Liver (tissue), 9 donors: ENCODE results near the gene ACOXL. TPM values are rescaled to one million over a fixed set of nuclear protein-coding genes. Genes with fewer than 3 reads are reported as not detected.

Source experiments
- DNase-seq: peaks from one replicate; pipeline ENCODE4 v3.0.0-alpha.2; 2017; ENCODE audit warnings: low spot score
- H3K27ac ChIP-seq, 2 donors: one replicate each; pipeline ENCODE4 v1.7.0; 2013; ENCODE audit warnings: inconsistent platforms in 2 of 2, low read length in 2 of 2, control low read depth in 1 of 2, low read depth in 1 of 2, mild to moderate bottlenecking in 1 of 2
- H3K27me3 ChIP-seq, 4 donors: one replicate each; pipeline versions ENCODE4 v1.6.1 to v1.7.0; 2013; ENCODE audit warnings: low read length in 3 of 4, inconsistent platforms in 1 of 4, mild to moderate bottlenecking in 1 of 4, moderate library complexity in 1 of 4; ENCODE audit not compliant: control insufficient read depth in 4 of 4, insufficient read depth in 4 of 4
- H3K36me3 ChIP-seq, 4 donors: one replicate each; pipeline versions ENCODE4 v1.6.1 to v1.7.0; 2013; ENCODE audit warnings: low read length in 3 of 4, mild to moderate bottlenecking in 3 of 4, low read depth in 1 of 4, moderate library complexity in 1 of 4; ENCODE audit not compliant: control insufficient read depth in 4 of 4, insufficient read depth in 3 of 4
- H3K4me1 ChIP-seq, 4 donors: one replicate each; pipeline versions ENCODE4 v1.6.1 to v1.7.0; 2013; ENCODE audit warnings: low read length in 3 of 4, mild to moderate bottlenecking in 3 of 4, moderate library complexity in 1 of 4; ENCODE audit not compliant: control insufficient read depth in 4 of 4, insufficient read depth in 4 of 4
- H3K4me3 ChIP-seq, 3 donors: one replicate each; pipeline versions ENCODE4 v1.6.1 to v1.7.0; 2013; ENCODE audit warnings: low read length in 3 of 3, control low read depth in 1 of 3, low read depth in 1 of 3, mild to moderate bottlenecking in 1 of 3
- H3K9ac ChIP-seq, 2 donors: one replicate each; pipeline ENCODE4 v1.7.0; 2013; ENCODE audit warnings: low read length in 2 of 2, mild to moderate bottlenecking in 2 of 2, moderate library complexity in 2 of 2, control low read depth in 1 of 2, low read depth in 1 of 2
- H3K9me3 ChIP-seq, 4 donors: one replicate each; pipeline versions ENCODE4 v1.6.1 to v1.7.0; 2013; ENCODE audit warnings: low read length in 3 of 4; ENCODE audit not compliant: control insufficient read depth in 4 of 4
- EGR1 ChIP-seq, 2 donors: IDR thresholded peaks; 2 replicates each; pipeline ENCODE4 v1.6.1; 2016 to 2018; ENCODE audit warnings: antibody characterized with exemption in 2 of 2, low read depth in 2 of 2
- FOXA1 ChIP-seq: IDR thresholded peaks from 2 replicates; pipeline ENCODE4 v1.6.1; 2016; ENCODE audit warnings: antibody characterized with exemption
- FOXA2 ChIP-seq: IDR thresholded peaks from 2 replicates; pipeline ENCODE4 v1.6.1; 2016; ENCODE audit warnings: antibody characterized with exemption
- GABPA ChIP-seq, 2 donors: IDR thresholded peaks in 1 of 2; conservative IDR thresholded peaks in 1 of 2; 2 replicates each; pipeline ENCODE4 v1.6.1; 2016; ENCODE audit warnings: antibody characterized with exemption in 2 of 2, mild to moderate bottlenecking in 1 of 2, moderate library complexity in 1 of 2
- HNF4A ChIP-seq, 2 donors: conservative IDR thresholded peaks; 2 replicates each; pipeline ENCODE4 v1.6.1; 2016; ENCODE audit warnings: antibody characterized with exemption in 2 of 2, mild to moderate bottlenecking in 2 of 2
- HNF4G ChIP-seq: IDR thresholded peaks from 2 replicates; pipeline ENCODE4 v1.6.1; 2016; ENCODE audit warnings: antibody characterized with exemption
- JUND ChIP-seq, 2 donors: IDR thresholded peaks; 2 replicates each; pipeline ENCODE4 v1.6.1; 2016; ENCODE audit warnings: antibody characterized with exemption in 2 of 2
- NR2F2 ChIP-seq: IDR thresholded peaks from 2 replicates; pipeline ENCODE4 v1.6.1; 2016; ENCODE audit warnings: antibody characterized with exemption
- RAD21 ChIP-seq, 2 donors: IDR thresholded peaks; 2 replicates each; pipeline ENCODE4 v1.6.1; 2016; ENCODE audit warnings: antibody characterized with exemption in 2 of 2, mild to moderate bottlenecking in 2 of 2
- RXRA ChIP-seq, 2 donors: IDR thresholded peaks; 2 replicates each; pipeline ENCODE4 v1.6.1; 2017 to 2018; ENCODE audit warnings: antibody characterized with exemption in 2 of 2, mild to moderate bottlenecking in 1 of 2
- SP1 ChIP-seq: IDR thresholded peaks from 2 replicates; pipeline ENCODE4 v1.6.1; 2018; ENCODE audit warnings: antibody characterized with exemption, mild to moderate bottlenecking
- TAF1 ChIP-seq: conservative IDR thresholded peaks from 2 replicates; pipeline ENCODE4 v1.6.1; 2016; ENCODE audit warnings: antibody characterized with exemption, mild to moderate bottlenecking
- YY1 ChIP-seq: IDR thresholded peaks from 2 replicates; pipeline ENCODE4 v1.6.1; 2016; ENCODE audit warnings: antibody characterized with exemption, mild to moderate bottlenecking
- WGBS: extraction: QIAGEN DNeasy Blood & Tissue Kit; methylation state at CpG from one replicate; pipeline ENCODE4 v1.1.7; 2013; 5-methylcytosine and 5-hydroxymethylcytosine counted together
- polyA plus RNA-seq, 2 donors: library from polyadenylated mRNA; stranded (reverse) in 1 of 2; unstranded in 1 of 2; fragments of 200-250 nt in 1 of 2; fragments of >200 nt in 1 of 2; fragmentation: Nextera tagmentation in 1 of 2; extraction: Ambion mirVana in 1 of 2; gene quantifications; one replicate each; pipeline versions ENCODE4 v1.2.1 to v1.2.3, GENCODE V29; 2013 to 2015
- total RNA-seq, 2 donors: library from RNA; depleted of rRNA; stranded (reverse); fragments of >200 nt; gene quantifications; one replicate each; pipeline ENCODE4 v1.2.3, GENCODE V29; 2014
- TF ChIP-seq, protein P1 (sequence below): IDR thresholded peaks from 2 replicates; pipeline ENCODE4 v1.6.1; 2016; ENCODE audit warnings: antibody characterized with exemption
- TF ChIP-seq, protein P2 (sequence below): fragments of 150-350 bp; IDR thresholded peaks from 2 replicates; pipeline ENCODE4 v1.5.1; 2017; ENCODE audit warnings: improper control_type of control experiment, low read depth, low read length; ENCODE audit not compliant: missing input control
- TF ChIP-seq, protein P3 (sequence below): IDR thresholded peaks from 2 replicates; pipeline ENCODE4 v1.6.1; 2016; ENCODE audit warnings: antibody characterized with exemption
- TF ChIP-seq, protein P4 (sequence below): IDR thresholded peaks from 2 replicates; pipeline ENCODE4 v1.6.1; 2016; ENCODE audit warnings: antibody characterized with exemption
- TF ChIP-seq, protein P5 (sequence below): IDR thresholded peaks from 2 replicates; pipeline ENCODE4 v1.6.1; 2016; ENCODE audit warnings: antibody characterized with exemption, mild to moderate bottlenecking
- donor health status: healthy.
- donor health status: healthy.
- donor health status: healthy.
- donor health status: healthy.
- donor health status: healthy.

Gene ACOXL
- total and polyA plus RNA-seq, 4 donors: 0.07 TPM; not detected in 3

DNA sequence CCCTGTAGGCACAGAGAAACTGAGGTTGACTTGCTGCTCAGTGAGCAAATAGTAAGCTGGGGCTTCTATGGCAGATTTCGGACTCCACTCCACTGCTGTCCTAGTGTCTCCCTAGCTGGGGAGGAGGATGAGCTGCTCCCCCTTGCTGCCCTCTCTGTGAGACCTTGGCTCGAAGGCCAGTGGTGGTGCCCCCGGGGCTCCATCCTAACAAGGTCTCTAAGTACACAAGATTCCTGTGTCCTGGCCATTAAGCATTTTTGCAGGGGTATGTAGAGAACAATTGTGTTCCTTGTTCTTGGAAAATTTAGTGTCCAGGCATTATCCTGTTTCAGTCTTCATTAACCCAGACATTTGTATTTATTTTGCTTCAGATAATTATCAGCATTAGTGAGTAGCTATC is 367.0 kb downstream of the ACOXL start:
- no peaks in the 10 kb centered on the region for H3K4me1 ChIP-seq
- TF ChIP-seq TAF1: no peak
- TF ChIP-seq YY1: no peak
- TF ChIP-seq, protein P1, sequence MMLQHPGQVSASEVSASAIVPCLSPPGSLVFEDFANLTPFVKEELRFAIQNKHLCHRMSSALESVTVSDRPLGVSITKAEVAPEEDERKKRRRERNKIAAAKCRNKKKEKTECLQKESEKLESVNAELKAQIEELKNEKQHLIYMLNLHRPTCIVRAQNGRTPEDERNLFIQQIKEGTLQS: no peak
- no peak for TF ChIP-seq GABPA (IDR thresholded peaks at IDR 0.05 in 1 of 2, conservative IDR thresholded peaks at IDR 0.05 in 1 of 2)
- no peak for TF ChIP-seq EGR1 (IDR thresholded peaks at IDR 0.05; ENCODE audit: low read depth in 2 of 2)
- TF ChIP-seq RXRA (IDR thresholded peaks at IDR 0.05): no peak
- no peak for TF ChIP-seq HNF4G
- no peak for TF ChIP-seq JUND (IDR thresholded peaks at IDR 0.05)
- TF ChIP-seq, protein P2, sequence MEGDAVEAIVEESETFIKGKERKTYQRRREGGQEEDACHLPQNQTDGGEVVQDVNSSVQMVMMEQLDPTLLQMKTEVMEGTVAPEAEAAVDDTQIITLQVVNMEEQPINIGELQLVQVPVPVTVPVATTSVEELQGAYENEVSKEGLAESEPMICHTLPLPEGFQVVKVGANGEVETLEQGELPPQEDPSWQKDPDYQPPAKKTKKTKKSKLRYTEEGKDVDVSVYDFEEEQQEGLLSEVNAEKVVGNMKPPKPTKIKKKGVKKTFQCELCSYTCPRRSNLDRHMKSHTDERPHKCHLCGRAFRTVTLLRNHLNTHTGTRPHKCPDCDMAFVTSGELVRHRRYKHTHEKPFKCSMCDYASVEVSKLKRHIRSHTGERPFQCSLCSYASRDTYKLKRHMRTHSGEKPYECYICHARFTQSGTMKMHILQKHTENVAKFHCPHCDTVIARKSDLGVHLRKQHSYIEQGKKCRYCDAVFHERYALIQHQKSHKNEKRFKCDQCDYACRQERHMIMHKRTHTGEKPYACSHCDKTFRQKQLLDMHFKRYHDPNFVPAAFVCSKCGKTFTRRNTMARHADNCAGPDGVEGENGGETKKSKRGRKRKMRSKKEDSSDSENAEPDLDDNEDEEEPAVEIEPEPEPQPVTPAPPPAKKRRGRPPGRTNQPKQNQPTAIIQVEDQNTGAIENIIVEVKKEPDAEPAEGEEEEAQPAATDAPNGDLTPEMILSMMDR: no peak
- TF ChIP-seq, protein P3, sequence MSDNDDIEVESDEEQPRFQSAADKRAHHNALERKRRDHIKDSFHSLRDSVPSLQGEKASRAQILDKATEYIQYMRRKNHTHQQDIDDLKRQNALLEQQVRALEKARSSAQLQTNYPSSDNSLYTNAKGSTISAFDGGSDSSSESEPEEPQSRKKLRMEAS: no peak
- no peak for TF ChIP-seq FOXA1
- no peak for TF ChIP-seq HNF4A (conservative IDR thresholded peaks at IDR 0.05)
- TF ChIP-seq RAD21 (IDR thresholded peaks at IDR 0.05): no peak
- no peak for TF ChIP-seq FOXA2
- TF ChIP-seq, protein P4, sequence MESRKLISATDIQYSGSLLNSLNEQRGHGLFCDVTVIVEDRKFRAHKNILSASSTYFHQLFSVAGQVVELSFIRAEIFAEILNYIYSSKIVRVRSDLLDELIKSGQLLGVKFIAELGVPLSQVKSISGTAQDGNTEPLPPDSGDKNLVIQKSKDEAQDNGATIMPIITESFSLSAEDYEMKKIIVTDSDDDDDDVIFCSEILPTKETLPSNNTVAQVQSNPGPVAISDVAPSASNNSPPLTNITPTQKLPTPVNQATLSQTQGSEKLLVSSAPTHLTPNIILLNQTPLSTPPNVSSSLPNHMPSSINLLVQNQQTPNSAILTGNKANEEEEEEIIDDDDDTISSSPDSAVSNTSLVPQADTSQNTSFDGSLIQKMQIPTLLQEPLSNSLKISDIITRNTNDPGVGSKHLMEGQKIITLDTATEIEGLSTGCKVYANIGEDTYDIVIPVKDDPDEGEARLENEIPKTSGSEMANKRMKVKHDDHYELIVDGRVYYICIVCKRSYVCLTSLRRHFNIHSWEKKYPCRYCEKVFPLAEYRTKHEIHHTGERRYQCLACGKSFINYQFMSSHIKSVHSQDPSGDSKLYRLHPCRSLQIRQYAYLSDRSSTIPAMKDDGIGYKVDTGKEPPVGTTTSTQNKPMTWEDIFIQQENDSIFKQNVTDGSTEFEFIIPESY: no peak
- no peak for TF ChIP-seq SP1
- TF ChIP-seq, protein P5, sequence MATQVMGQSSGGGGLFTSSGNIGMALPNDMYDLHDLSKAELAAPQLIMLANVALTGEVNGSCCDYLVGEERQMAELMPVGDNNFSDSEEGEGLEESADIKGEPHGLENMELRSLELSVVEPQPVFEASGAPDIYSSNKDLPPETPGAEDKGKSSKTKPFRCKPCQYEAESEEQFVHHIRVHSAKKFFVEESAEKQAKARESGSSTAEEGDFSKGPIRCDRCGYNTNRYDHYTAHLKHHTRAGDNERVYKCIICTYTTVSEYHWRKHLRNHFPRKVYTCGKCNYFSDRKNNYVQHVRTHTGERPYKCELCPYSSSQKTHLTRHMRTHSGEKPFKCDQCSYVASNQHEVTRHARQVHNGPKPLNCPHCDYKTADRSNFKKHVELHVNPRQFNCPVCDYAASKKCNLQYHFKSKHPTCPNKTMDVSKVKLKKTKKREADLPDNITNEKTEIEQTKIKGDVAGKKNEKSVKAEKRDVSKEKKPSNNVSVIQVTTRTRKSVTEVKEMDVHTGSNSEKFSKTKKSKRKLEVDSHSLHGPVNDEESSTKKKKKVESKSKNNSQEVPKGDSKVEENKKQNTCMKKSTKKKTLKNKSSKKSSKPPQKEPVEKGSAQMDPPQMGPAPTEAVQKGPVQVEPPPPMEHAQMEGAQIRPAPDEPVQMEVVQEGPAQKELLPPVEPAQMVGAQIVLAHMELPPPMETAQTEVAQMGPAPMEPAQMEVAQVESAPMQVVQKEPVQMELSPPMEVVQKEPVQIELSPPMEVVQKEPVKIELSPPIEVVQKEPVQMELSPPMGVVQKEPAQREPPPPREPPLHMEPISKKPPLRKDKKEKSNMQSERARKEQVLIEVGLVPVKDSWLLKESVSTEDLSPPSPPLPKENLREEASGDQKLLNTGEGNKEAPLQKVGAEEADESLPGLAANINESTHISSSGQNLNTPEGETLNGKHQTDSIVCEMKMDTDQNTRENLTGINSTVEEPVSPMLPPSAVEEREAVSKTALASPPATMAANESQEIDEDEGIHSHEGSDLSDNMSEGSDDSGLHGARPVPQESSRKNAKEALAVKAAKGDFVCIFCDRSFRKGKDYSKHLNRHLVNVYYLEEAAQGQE: no peak
- no peak for TF ChIP-seq NR2F2
- WGBS: 80% methylated on average over 3 of the region's 3 CpGs
- no peaks in the 10 kb centered on the region for H3K27me3 ChIP-seq
- H3K4me3 ChIP-seq: no peak overlapping the region
- H3K27ac ChIP-seq: no peak overlapping the region
- no peaks in the 10 kb centered on the region for H3K9me3 ChIP-seq
- no peak overlapping the region for H3K9ac ChIP-seq
- H3K36me3 ChIP-seq: no peaks in the 10 kb centered on the region
- DNase-seq: no peak
